Kidney (tissue), 14 donors: Measurements from ENCODE around the gene COL15A1. TPM values are rescaled to one million over a fixed set of nuclear protein-coding genes. Genes with fewer than 3 reads are reported as not detected.

Experiments used
- DNase-seq, 5 donors: peaks; one replicate each; pipeline ENCODE4 v3.0.0-alpha.2; 2013 to 2020
- FAIRE-seq: peaks from 2 replicates; lab custom pipeline; 2012; peaks lifted over from hg19 to GRCh38; lab: Jason Lieb, UNC
- H3K27ac ChIP-seq, 2 donors: one replicate each; pipeline ENCODE4 v1.7.0; 2013; ENCODE audit warnings: low read depth in 2 of 2, low read length in 2 of 2, inconsistent platforms in 1 of 2
- H3K27me3 ChIP-seq: one replicate; pipeline ENCODE4 v1.7.1; 2013; ENCODE audit warnings: low read length, inconsistent platforms; ENCODE audit not compliant: control insufficient read depth, insufficient read depth
- H3K36me3 ChIP-seq, 3 donors: one replicate each; pipeline versions ENCODE4 v1.7.0 to v1.7.1; 2013; ENCODE audit warnings: low read length in 3 of 3, control low read depth in 1 of 3, inconsistent platforms in 1 of 3; ENCODE audit not compliant: insufficient read depth in 3 of 3, control insufficient read depth in 2 of 3
- H3K4me1 ChIP-seq, 3 donors: one replicate each; pipeline versions ENCODE4 v1.7.0 to v1.7.1; 2013; ENCODE audit warnings: low read length in 3 of 3, inconsistent platforms in 1 of 3, low read depth in 1 of 3; ENCODE audit not compliant: control insufficient read depth in 2 of 3, insufficient read depth in 2 of 3
- H3K4me3 ChIP-seq, 3 donors: one replicate each; pipeline versions ENCODE4 v1.7.0 to v1.8.1; 2013; ENCODE audit warnings: low read length in 3 of 3, control low read depth in 1 of 3, inconsistent platforms in 1 of 3
- H3K9ac ChIP-seq, 3 donors: one replicate each; pipeline versions ENCODE4 v1.7.0 to v1.7.1; 2013; ENCODE audit warnings: low read length in 3 of 3, control low read depth in 1 of 3, inconsistent platforms in 1 of 3
- H3K9me3 ChIP-seq, 3 donors: one replicate each; pipeline versions ENCODE4 v1.7.0 to v1.7.1; 2013; ENCODE audit warnings: low read length in 3 of 3, control low read depth in 1 of 3, inconsistent platforms in 1 of 3; ENCODE audit not compliant: control insufficient read depth in 2 of 3, insufficient read depth in 1 of 3
- CTCF ChIP-seq: IDR thresholded peaks from 3 replicates; pipeline ENCODE4 v1.5.1; 2012; ENCODE audit warnings: mild to moderate bottlenecking, moderate library complexity, borderline replicate concordance; ENCODE audit not compliant: insufficient read depth; ENCODE audit errors: extremely low read depth
- intact Hi-C: fragments of 100-400 bp; cut with DNase I; formaldehyde crosslinking; loops from one replicate; pipeline ENCODE4 v1.11.1; 2022
- polyA plus RNA-seq: library from polyadenylated mRNA; stranded (reverse); fragments of 350-450 nt; fragmentation: Illumina TruSeq; extraction: RNeasy Lipid Tissue Mini Kit (QIAGEN cat#74804); gene quantifications from one replicate; pipeline ENCODE4 v1.2.3, GENCODE V29; 2014; ENCODE audit warnings: low read depth, low replicate concordance; ENCODE audit not compliant: insufficient read depth
- total RNA-seq: library from RNA; stranded (reverse); fragmentation: NEBNext Ultra II Directional; extraction: Animal tissue kit (Norgen Biotek cat#: 25700); gene quantifications from one replicate; pipeline ENCODE4 v1.2.1, GENCODE V29; 2021
- donor health status: control.
- donor health status: control.
- donor health status: control.
- donor health status: control.
- donor health status: control.
- donor health status: DM: yes; HTN: yes; CAD: no.
- donor health status: Normal renal cell carcinoma (clear cell type).

The COL15A1 gene
- total and polyA plus RNA-seq, 2 donors from 2014 or later, result 4.7 to 42.0 TPM

DNA sequence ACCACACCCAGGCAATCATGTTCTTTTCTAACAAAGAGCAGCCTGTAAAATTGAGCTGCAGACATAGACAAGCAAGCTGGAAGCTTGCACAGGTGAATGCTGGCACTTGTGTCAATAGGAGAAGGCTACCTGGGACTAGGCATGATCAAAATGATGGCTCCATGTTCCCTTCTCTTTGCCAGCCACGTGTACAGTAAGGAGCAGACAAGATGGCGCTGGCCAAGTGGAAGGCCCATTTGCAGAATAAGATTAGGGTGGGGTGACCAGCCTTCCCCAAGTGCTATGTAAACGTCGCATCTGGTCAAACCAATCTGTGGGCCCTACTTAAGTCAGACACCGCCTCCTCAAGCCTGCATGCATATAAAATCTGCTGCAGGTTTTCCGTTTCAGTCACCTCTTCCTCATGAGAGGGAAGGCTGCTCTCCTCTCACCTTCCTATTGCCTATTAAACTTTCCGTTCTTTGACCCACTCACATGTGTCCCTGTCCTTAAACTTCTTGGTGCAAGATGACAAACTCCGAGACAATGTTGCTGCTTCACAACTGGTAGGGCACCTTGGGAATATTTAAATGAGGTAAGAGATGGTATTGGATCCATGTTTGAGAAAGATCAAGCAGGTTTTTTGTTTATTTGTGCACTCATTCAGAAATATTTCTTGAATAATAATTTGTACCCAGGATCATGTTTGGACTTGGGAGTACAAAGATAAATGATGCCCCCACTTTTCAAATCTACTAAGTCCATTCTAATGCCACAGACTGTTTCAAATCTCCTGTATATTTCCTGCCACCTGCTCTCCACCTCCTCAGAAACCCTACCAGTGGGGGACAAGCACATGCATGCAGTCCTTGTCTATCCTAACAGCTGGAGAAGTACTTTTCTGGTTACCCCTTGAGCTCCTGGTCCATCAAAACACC is 130.5 kb downstream of the COL15A1 start:
- FAIRE-seq, result no peak
- no peak overlapping the region for H3K4me3 ChIP-seq
- no peaks in the 10 kb centered on the region for H3K9me3 ChIP-seq
- no peaks in the 10 kb centered on the region for H3K27me3 ChIP-seq
- no peaks in the 10 kb centered on the region for H3K4me1 ChIP-seq
- H3K9ac ChIP-seq, result no peak overlapping the region
- DNase-seq, result no peak
- H3K27ac ChIP-seq, result no peak overlapping the region
- no peaks in the 10 kb centered on the region for H3K36me3 ChIP-seq
- intact Hi-C loops, result no loop called here
- no peak for TF ChIP-seq CTCF

DNA sequence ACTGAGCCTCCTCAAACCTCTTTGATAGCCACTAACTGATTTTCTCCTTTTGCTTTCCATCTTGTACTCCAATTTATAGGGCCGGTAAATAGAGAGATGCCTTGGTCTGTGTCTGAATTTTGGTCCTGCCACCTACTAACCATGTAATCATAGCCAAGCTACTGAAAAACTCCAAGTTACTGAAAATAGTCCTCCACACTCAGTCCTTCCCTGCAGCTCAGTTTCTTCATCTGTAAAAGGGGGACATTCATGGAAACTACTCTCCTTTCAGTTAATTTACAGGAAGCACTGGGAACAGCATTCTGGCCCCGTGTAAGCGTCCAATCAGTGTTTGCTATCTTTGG is 131.2 kb downstream of the COL15A1 start:
- no peak overlapping the region for H3K9ac ChIP-seq
- TF ChIP-seq CTCF, result no peak
- H3K27me3 ChIP-seq, result no peaks in the 10 kb centered on the region
- no peaks in the 10 kb centered on the region for H3K4me1 ChIP-seq
- H3K4me3 ChIP-seq, result no peak overlapping the region
- H3K9me3 ChIP-seq, result no peaks in the 10 kb centered on the region
- intact Hi-C loops, result no loop called here
- H3K36me3 ChIP-seq, result no peaks in the 10 kb centered on the region
- FAIRE-seq, result no peak
- DNase-seq, result no peak
- no peak overlapping the region for H3K27ac ChIP-seq

- Histone ChIP-seq H3K9ac (no peak overlapping the region), H3K27ac (no peak overlapping the region)
Observed at GRCh38 chr9:99075246-99075912, 131.7 kb downstream of the COL15A1 start.

More at GRCh38 chr9:99075246-99075912, 131.7 kb downstream of the COL15A1 start:
- Histone ChIP-seq H3K9me3 (no peaks in the 10 kb centered on the region), H3K4me3 (no peak overlapping the region), H3K4me1 (no peaks in the 10 kb centered on the region), H3K36me3 (no peaks in the 10 kb centered on the region), H3K27me3 (no peaks in the 10 kb centered on the region)
- DNase-seq (no peak), FAIRE-seq (no peak)
- intact Hi-C loops, result no loop called here
- no peak for TF ChIP-seq CTCF
